Measurements from ENCODE around the gene BAG1. TPM values are rescaled to one million over a fixed set of nuclear protein-coding genes. Genes with fewer than 3 reads are reported as not detected.

Gene BAG1
- total RNA-seq, 1 donor = 9.1 TPM

GRCh38 chr9:33304362-33304761, 39.9 kb upstream of the BAG1 start:
- no peak for DNase-seq (ENCODE audit: low read depth)
- no peak for TF ChIP-seq CTCF (IDR thresholded peaks at IDR 0.05; ENCODE audit: insufficient read depth, low read depth, low read length)
- no peak overlapping the region for H3K4me3 ChIP-seq (ENCODE audit: low read depth, low read length)

GRCh38 chr9:33300546-33300945, 36.0 kb upstream of the BAG1 start:
- H3K4me3 ChIP-seq (ENCODE audit: low read depth, low read length) = no peak overlapping the region
- DNase-seq (ENCODE audit: low read depth) = no peak
- no peak for TF ChIP-seq CTCF (IDR thresholded peaks at IDR 0.05; ENCODE audit: insufficient read depth, low read depth, low read length)

GRCh38 chr9:33297432-33297831, 32.9 kb upstream of the BAG1 start:
- no peak for TF ChIP-seq CTCF (IDR thresholded peaks at IDR 0.05; ENCODE audit: insufficient read depth, low read depth, low read length)
- no peak for DNase-seq (ENCODE audit: low read depth)
- H3K4me3 ChIP-seq (ENCODE audit: low read depth, low read length) = no peak overlapping the region

GRCh38 chr9:33295571-33295970, 31.1 kb upstream of the BAG1 start:
- DNase-seq (ENCODE audit: low read depth) = no peak
- TF ChIP-seq CTCF (IDR thresholded peaks at IDR 0.05; ENCODE audit: insufficient read depth, low read depth, low read length) = no peak

GRCh38 chr9:33294670-33295432, 30.3 kb upstream of the BAG1 start:
- no peak for TF ChIP-seq CTCF (IDR thresholded peaks at IDR 0.05; ENCODE audit: insufficient read depth, low read depth, low read length)
- H3K4me3 ChIP-seq (ENCODE audit: low read depth, low read length) = no peak overlapping the region
- DNase-seq (ENCODE audit: low read depth) = no peak

More at GRCh38 chr9:33295571-33295970, 31.1 kb upstream of the BAG1 start:
- H3K4me3 ChIP-seq (ENCODE audit: low read depth, low read length) = no peak overlapping the region

- no peak for DNase-seq (ENCODE audit: low read depth)
- no peak for TF ChIP-seq CTCF (IDR thresholded peaks at IDR 0.05; ENCODE audit: insufficient read depth, low read depth, low read length)
- no peak overlapping the region for H3K4me3 ChIP-seq (ENCODE audit: low read depth, low read length)
These were observed 29.3 kb upstream of the BAG1 start for GRCh38 chr9:33293782-33294181.

- TF ChIP-seq CTCF (IDR thresholded peaks at IDR 0.05; ENCODE audit: insufficient read depth, low read depth, low read length) = no peak
- no peak for DNase-seq (ENCODE audit: low read depth)
- no peak overlapping the region for H3K4me3 ChIP-seq (ENCODE audit: low read depth, low read length)
These were observed 27.4 kb upstream of the BAG1 start for GRCh38 chr9:33291901-33292300.
